Body of pancreas (tissue), 4 donors: Measurements from ENCODE around the gene ALG6. TPM values are rescaled to one million over a fixed set of nuclear protein-coding genes. Genes with fewer than 3 reads are reported as not detected.

Experiments used
- ATAC-seq: fragments of 150-250 bp; one replicate; pipeline ENCODE4 v1.9.1; 2016
- DNase-seq, 4 donors: peaks; one replicate each; pipeline ENCODE4 v3.0.0-alpha.2; 2019
- H3K27ac ChIP-seq, 4 donors: fragments of 200-600 bp; sonication (generic); 1 replicate in 3 of 4; 2 replicates in 1 of 4; pipeline versions ENCODE4 v1.5.1 to v1.6.1; 2016 to 2019; ENCODE audit warnings: mild to moderate bottlenecking in 1 of 4, mixed read lengths in 1 of 4, moderate library complexity in 1 of 4
- H3K27me3 ChIP-seq, 2 donors: fragments of 200-600 bp; sonication (generic); one replicate each; pipeline ENCODE4 v1.6.0; 2016; ENCODE audit warnings: mild to moderate bottlenecking in 1 of 2
- H3K36me3 ChIP-seq, 2 donors: fragments of 200-600 bp; sonication (generic); replicated peaks in 1 of 2; 2 replicates each; pipeline ENCODE4 v1.5.1; 2016; ENCODE audit warnings: low read depth in 2 of 2; ENCODE audit not compliant: insufficient read depth in 1 of 2
- H3K4me1 ChIP-seq: fragments of 200-600 bp; sonication (generic); one replicate; pipeline ENCODE4 v1.6.0; 2016
- H3K4me3 ChIP-seq, 2 donors: fragments of 200-600 bp; sonication (generic); 1 replicate in 1 of 2; 2 replicates in 1 of 2; pipeline ENCODE4 v1.5.1; 2016 to 2019
- H3K9me3 ChIP-seq, 3 donors: fragments of 200-600 bp; sonication (generic); 1 replicate in 2 of 3; 2 replicates in 1 of 3; pipeline ENCODE4 v1.5.1; 2016
- POLR2A ChIP-seq, 3 donors: fragments of 450-650 bp; IDR thresholded peaks; one replicate each; pipeline ENCODE4 v1.6.1; 2016; ENCODE audit warnings: antibody characterized with exemption in 3 of 3, mild to moderate bottlenecking in 2 of 3
- WGBS, 2 donors: methylation state at CpG; one replicate each; pipeline ENCODE4 v1.1.5; 2017; 5-methylcytosine and 5-hydroxymethylcytosine counted together
- intact Hi-C: fragments of 100-400 bp; cut with DNase I; formaldehyde crosslinking; loops from one replicate; pipeline ENCODE4 v1.15.1; 2023
- total RNA-seq, 2 donors: library from RNA; depleted of rRNA; stranded (reverse); fragments of >200 nt; gene quantifications; one replicate each; pipeline ENCODE4 v1.1.0, GENCODE V29; 2016
- TF ChIP-seq, protein P1 (sequence below), 7 experiments: fragments of 450-650 bp in 4 of 7; fragments of 200-600 bp in 3 of 7; sonication (generic) in 3 of 7; IDR thresholded peaks; one replicate each; pipeline ENCODE4 v1.5.1; 2016 to 2019; ENCODE audit warnings: antibody characterized with exemption in 7 of 7

The ALG6 gene
- total RNA-seq, 2 donors from 2014 or later = 2.3 to 15.6 TPM

DNA sequence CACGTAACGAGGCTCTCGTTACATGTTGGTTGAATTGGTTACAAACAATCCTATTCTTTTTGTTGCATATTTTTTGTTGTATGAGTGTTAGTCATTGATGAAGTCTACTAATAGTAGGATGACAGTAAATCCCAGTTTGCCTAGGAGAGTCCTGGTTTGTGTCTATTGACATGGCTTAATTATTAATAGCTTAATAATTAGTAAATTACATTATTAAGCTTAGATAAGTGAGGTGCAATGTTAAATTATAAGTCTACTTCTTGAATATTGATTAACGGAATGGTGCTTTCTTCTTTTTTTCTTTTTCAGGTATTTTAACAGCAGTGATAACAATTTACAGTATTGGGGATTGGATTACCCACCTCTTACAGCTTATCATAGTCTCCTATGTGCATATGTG lies 34.5 kb downstream of the ALG6 start:
- intact Hi-C loops = no loop called here
- ATAC-seq (no peak), DNase-seq (no peak)
- no peak overlapping the region for H3K4me3 ChIP-seq
- TF ChIP-seq, protein P1, sequence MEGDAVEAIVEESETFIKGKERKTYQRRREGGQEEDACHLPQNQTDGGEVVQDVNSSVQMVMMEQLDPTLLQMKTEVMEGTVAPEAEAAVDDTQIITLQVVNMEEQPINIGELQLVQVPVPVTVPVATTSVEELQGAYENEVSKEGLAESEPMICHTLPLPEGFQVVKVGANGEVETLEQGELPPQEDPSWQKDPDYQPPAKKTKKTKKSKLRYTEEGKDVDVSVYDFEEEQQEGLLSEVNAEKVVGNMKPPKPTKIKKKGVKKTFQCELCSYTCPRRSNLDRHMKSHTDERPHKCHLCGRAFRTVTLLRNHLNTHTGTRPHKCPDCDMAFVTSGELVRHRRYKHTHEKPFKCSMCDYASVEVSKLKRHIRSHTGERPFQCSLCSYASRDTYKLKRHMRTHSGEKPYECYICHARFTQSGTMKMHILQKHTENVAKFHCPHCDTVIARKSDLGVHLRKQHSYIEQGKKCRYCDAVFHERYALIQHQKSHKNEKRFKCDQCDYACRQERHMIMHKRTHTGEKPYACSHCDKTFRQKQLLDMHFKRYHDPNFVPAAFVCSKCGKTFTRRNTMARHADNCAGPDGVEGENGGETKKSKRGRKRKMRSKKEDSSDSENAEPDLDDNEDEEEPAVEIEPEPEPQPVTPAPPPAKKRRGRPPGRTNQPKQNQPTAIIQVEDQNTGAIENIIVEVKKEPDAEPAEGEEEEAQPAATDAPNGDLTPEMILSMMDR (IDR thresholded peaks at IDR 0.05) = no peak
- 81% methylated on average over 4 of the region's 4 CpGs for WGBS, 2 donors
- H3K9me3 ChIP-seq = no peaks in the 10 kb centered on the region
- H3K36me3 ChIP-seq = no peaks in the 10 kb centered on the region
- H3K4me1 ChIP-seq = no peaks in the 10 kb centered on the region
- no peak overlapping the region for H3K27ac ChIP-seq
- H3K27me3 ChIP-seq = no peaks in the 10 kb centered on the region

DNA sequence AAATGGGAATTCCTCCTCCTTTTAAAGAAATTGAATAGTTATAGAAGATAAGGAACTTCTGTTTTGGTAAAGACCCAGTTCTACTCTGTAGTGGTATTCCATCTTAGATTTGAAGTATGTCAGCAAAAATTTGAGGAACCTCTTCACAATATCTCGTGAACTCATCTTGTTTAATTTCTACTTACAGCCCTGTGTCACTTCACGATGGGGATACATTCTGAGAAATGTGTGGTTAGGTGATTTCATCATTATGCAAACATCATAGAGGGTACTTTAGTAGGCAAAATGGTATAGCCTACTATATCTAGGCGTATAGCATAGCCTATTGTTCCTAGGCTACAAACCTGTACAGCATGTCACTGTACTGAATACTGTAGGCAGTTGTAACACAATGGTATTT lies 36.0 kb downstream of the ALG6 start:
- WGBS, 2 donors = 44 to 73% methylated on average over 3 of the region's 3 CpGs
- no peak for DNase-seq
- H3K36me3 ChIP-seq = no peaks in the 10 kb centered on the region
- no peaks in the 10 kb centered on the region for H3K9me3 ChIP-seq
- H3K4me3 ChIP-seq = no peak overlapping the region
- no peaks in the 10 kb centered on the region for H3K4me1 ChIP-seq
- no peak overlapping the region for H3K27ac ChIP-seq
- intact Hi-C loops = no loop called here
- H3K27me3 ChIP-seq = no peaks in the 10 kb centered on the region
- no peak for ATAC-seq
- TF ChIP-seq, protein P1 (IDR thresholded peaks at IDR 0.05) = no peak
- TF ChIP-seq POLR2A (IDR thresholded peaks at IDR 0.05) = no peak

DNA sequence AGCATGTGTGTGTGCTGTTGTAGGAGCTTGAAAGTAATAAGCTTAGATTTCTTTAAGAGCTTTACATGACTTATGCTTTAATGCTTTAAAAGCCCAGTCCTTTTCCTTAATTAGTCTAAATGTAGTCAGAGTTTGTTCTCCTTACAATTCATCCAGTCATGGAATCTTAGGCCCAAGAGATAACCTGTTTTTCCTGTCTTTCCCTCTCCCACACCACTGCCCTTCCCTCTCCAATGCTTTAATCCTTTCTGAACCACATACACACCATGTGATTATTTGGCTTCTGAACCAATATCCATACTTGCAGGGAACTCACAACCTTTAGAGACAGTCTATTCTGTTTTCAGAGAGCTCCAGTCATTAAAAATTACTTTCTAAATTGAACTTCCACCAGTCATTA lies 37.6 kb downstream of the ALG6 start:
- H3K4me1 ChIP-seq = no peaks in the 10 kb centered on the region
- no peak for ATAC-seq
- no peaks in the 10 kb centered on the region for H3K36me3 ChIP-seq
- no peak overlapping the region for H3K4me3 ChIP-seq
- H3K27ac ChIP-seq = no peak overlapping the region
- no peaks in the 10 kb centered on the region for H3K27me3 ChIP-seq
- H3K9me3 ChIP-seq = no peaks in the 10 kb centered on the region
- DNase-seq = no peak
- TF ChIP-seq, protein P1 (IDR thresholded peaks at IDR 0.05) = no peak
- TF ChIP-seq POLR2A (IDR thresholded peaks at IDR 0.05) = no peak
- intact Hi-C loops = no loop called here

DNA sequence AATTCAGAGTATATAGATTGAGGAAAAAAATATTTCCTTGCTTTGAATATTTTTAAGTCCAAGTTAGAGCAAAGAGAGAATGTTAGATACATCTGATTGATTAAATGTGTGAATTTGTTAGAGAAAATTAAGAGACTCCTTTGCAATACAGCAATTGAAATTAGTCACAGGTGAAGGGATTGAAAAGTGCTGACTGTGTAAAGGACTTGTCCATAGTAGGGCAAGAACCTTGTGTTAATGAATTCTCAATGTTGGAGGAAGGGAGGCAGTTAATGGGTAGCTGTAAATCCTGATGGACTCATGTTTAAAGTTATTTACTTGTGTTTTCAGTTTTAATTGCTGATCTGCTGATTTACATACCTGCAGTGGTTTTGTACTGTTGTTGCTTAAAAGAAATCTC lies 38.6 kb downstream of the ALG6 start:
- no peak for ATAC-seq
- intact Hi-C loops = no loop called here
- H3K27me3 ChIP-seq = no peaks in the 10 kb centered on the region
- DNase-seq = no peak
- no peaks in the 10 kb centered on the region for H3K4me1 ChIP-seq
- H3K9me3 ChIP-seq = no peaks in the 10 kb centered on the region
- H3K27ac ChIP-seq = no peak overlapping the region
- TF ChIP-seq POLR2A (IDR thresholded peaks at IDR 0.05) = no peak
- TF ChIP-seq, protein P1 (IDR thresholded peaks at IDR 0.05) = no peak
- no peaks in the 10 kb centered on the region for H3K36me3 ChIP-seq
- H3K4me3 ChIP-seq = no peak overlapping the region

DNA sequence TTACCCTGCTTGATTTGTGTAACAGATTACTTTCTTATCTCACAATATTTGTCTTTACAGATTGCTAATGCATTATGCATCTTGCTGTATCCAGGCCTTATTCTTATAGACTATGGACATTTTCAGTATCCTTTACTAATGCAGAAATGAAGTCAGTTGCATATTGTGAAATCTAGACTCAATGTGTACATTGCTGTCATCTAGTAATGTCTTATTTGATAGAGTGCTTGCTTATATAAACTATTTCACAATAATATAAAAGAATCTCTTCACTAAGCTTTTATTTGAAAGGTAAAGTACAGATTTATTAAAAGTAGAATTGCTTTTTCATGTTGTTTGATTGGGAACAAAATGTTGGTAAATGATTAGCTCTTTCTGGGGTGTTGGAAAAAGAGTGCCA lies 39.6 kb downstream of the ALG6 start:
- Histone ChIP-seq H3K9me3 (no peaks in the 10 kb centered on the region), H3K27ac (no peak overlapping the region), H3K4me1 (no peaks in the 10 kb centered on the region), H3K4me3 (no peak overlapping the region), H3K27me3 (no peaks in the 10 kb centered on the region), H3K36me3 (no peaks in the 10 kb centered on the region)
- TF ChIP-seq POLR2A (IDR thresholded peaks at IDR 0.05) = no peak
- TF ChIP-seq, protein P1 (IDR thresholded peaks at IDR 0.05) = no peak
- no peak for ATAC-seq
- DNase-seq = no peak
- intact Hi-C loops = no loop called here
